OCI-LY3 (cell line): ENCODE results near the gene FXYD7.
"Not testable (repeated sequence)": the region's sequence is repeated elsewhere in the genome, so short reads cannot be mapped to it uniquely, and the experiment has no call there.

Experiments used
- H2AFZ ChIP-seq: fragments of 200-600, 300-600 bp; shearing (Covaris generic); 2 replicates; pipeline ENCODE4 v1.6.0; 2014; ENCODE audit warnings: antibody characterized with exemption, low read depth, low read length
- H3K27ac ChIP-seq: fragments of 200-600, 300-600 bp; sonication (generic); 2 replicates; pipeline ENCODE4 v1.5.1; 2014; ENCODE audit warnings: mild to moderate bottlenecking, low read length, moderate library complexity, mixed read lengths
- H3K27me3 ChIP-seq: fragments of 200-600, 300-600 bp; sonication (generic); 2 replicates; pipeline ENCODE4 v1.6.1; 2014; ENCODE audit warnings: low read depth, low read length, mixed read lengths
- H3K36me3 ChIP-seq: fragments of 200-600, 300-600 bp; sonication (generic); replicated peaks from 2 replicates; pipeline ENCODE3; 2014; ENCODE audit warnings: low read depth, low read length, mixed read lengths
- H3K4me1 ChIP-seq: fragments of 300-600, 200-600 bp; sonication (generic); 2 replicates; pipeline ENCODE4 v1.6.1; 2014; ENCODE audit warnings: low read length, mixed read lengths
- H3K4me2 ChIP-seq: fragments of 200-600, 300-600 bp; sonication (generic); 2 replicates; pipeline ENCODE4 v1.6.1; 2014; ENCODE audit warnings: low read length, mixed read lengths
- H3K4me3 ChIP-seq: fragments of 300-600, 200-600 bp; sonication (generic); 2 replicates; pipeline ENCODE4 v1.5.1; 2014; ENCODE audit warnings: antibody characterized with exemption, mild to moderate bottlenecking, low read length, moderate library complexity
- H3K79me2 ChIP-seq: fragments of 300-600, 200-600 bp; shearing (Covaris generic); 2 replicates; pipeline ENCODE4 v1.6.1; 2014; ENCODE audit warnings: mild to moderate bottlenecking, low read length, mixed read lengths
- H3K9ac ChIP-seq: fragments of 300-600, 200-600 bp; shearing (Covaris generic); 2 replicates; pipeline ENCODE4 v1.6.0; 2014; ENCODE audit warnings: mild to moderate bottlenecking, low read length, moderate library complexity
- H3K9me3 ChIP-seq: fragments of 200-600, 300-600 bp; shearing (Covaris generic); 2 replicates; pipeline ENCODE4 v1.6.1; 2014; ENCODE audit warnings: low read length, mixed read lengths; ENCODE audit not compliant: insufficient read depth
- H4K20me1 ChIP-seq: fragments of 200-600, 300-600 bp; sonication (generic); 2 replicates; pipeline ENCODE4 v1.6.1; 2016; ENCODE audit warnings: low read length, mixed read lengths; ENCODE audit not compliant: insufficient read depth
- CTCF ChIP-seq: fragments of 200-600, 300-600 bp; sonication (generic); IDR thresholded peaks from 2 replicates; pipeline ENCODE4 v1.5.1; 2014; ENCODE audit warnings: antibody characterized with exemption, low read length, low read depth
- EZH2phosphoT487 ChIP-seq: fragments of 200-600 bp; shearing (Covaris generic); IDR thresholded peaks from 2 replicates; pipeline ENCODE4 v1.6.1; 2018; ENCODE audit warnings: antibody characterized with exemption, mixed run types, low read depth

FXYD7 gene

GRCh38 chr19:35194012-35194984, 51.2 kb downstream of the FXYD7 start:
- TF ChIP-seq CTCF (peak; percentile 21; the same call in 1 of the 2 replicates), EZH2phosphoT487 (no peak)
- H3K4me1 ChIP-seq: no peaks in the 10 kb centered on the region
- H3K4me3 ChIP-seq: no peak overlapping the region
- peaks cover 4% of the 10 kb centered on the region; the same call in 1 of the 2 replicates for H3K9me3 ChIP-seq
- H3K4me2 ChIP-seq: no peak overlapping the region
- no peaks in the 10 kb centered on the region for H3K36me3 ChIP-seq
- no peaks in the 10 kb centered on the region for H4K20me1 ChIP-seq
- no peak overlapping the region for H2AFZ ChIP-seq
- no peak overlapping the region for H3K27ac ChIP-seq
- no peaks in the 10 kb centered on the region for H3K79me2 ChIP-seq
- peaks cover 6% of the 10 kb centered on the region; the same call in 1 of the 2 replicates for H3K27me3 ChIP-seq
- H3K9ac ChIP-seq: no peak overlapping the region

GRCh38 chr19:35195830-35196229, 52.8 kb downstream of the FXYD7 start:
- Histone ChIP-seq H3K4me2 (no peak overlapping the region), H4K20me1 (no peaks in the 10 kb centered on the region), H3K9ac (no peak overlapping the region), H3K79me2 (no peaks in the 10 kb centered on the region), H3K4me1 (no peaks in the 10 kb centered on the region), H2AFZ (no peak overlapping the region), H3K4me3 (no peak overlapping the region), H3K27ac (no peak overlapping the region), H3K9me3 (peaks cover 4% of the 10 kb centered on the region; the same call in 1 of the 2 replicates), H3K36me3 (no peaks in the 10 kb centered on the region), H3K27me3 (peaks cover 10% of the 10 kb centered on the region; the same call in 1 of the 2 replicates)
- no peak for TF ChIP-seq CTCF
- TF ChIP-seq EZH2phosphoT487: no peak

- H3K4me3 ChIP-seq, H3K4me1 ChIP-seq, H3K79me2 ChIP-seq, H3K27ac ChIP-seq, H3K36me3 ChIP-seq, H3K4me2 ChIP-seq, H3K9me3 ChIP-seq, H2AFZ ChIP-seq, H3K9ac ChIP-seq, H3K27me3 ChIP-seq, H4K20me1 ChIP-seq: not testable (repeated sequence)
Observed at GRCh38 chr19:35196861-35197260, 53.8 kb downstream of the FXYD7 start.

- Histone ChIP-seq H3K4me1 (peaks cover 8% of the 10 kb centered on the region), H3K4me3 (no peak overlapping the region), H3K9ac (no peak overlapping the region), H3K4me2 (no peak overlapping the region), H4K20me1 (no peaks in the 10 kb centered on the region), H3K36me3 (no peaks in the 10 kb centered on the region), H2AFZ (no peak overlapping the region), H3K9me3 (no peaks in the 10 kb centered on the region), H3K79me2 (no peaks in the 10 kb centered on the region), H3K27me3 (peaks cover 10% of the 10 kb centered on the region; the same call in 1 of the 2 replicates), H3K27ac (no peak overlapping the region)
- TF ChIP-seq CTCF: no peak
- no peak for TF ChIP-seq EZH2phosphoT487
Observed at GRCh38 chr19:35199481-35199880, 56.4 kb downstream of the FXYD7 start.
